Stimulated activated memory B cell treated with anti-CD40 and anti-IgM and Interleukin-4, amounts not matched to agents 10 μg/mL and 1 μg/mL and 100 μg/mL, for 72 hours (primary cell): ENCODE measurements around the gene KCNJ18.
"Not testable (repeated sequence)": the region's sequence is repeated elsewhere in the genome, so short reads cannot be mapped to it uniquely, and the experiment has no call there.

Experiments used
- ATAC-seq: fragments of 150-1000 bp; cut with Tn5 transposase; 2 replicates; pipeline ENCODE4 v1.10.0; 2021
- H3K27ac Mint-ChIP-seq: one replicate; pipeline ENCODE4 v1.8.0; 2022; ENCODE audit warnings: mild to moderate bottlenecking, mixed read lengths
- H3K27me3 Mint-ChIP-seq: one replicate; pipeline ENCODE4 v1.8.0; 2022; ENCODE audit warnings: mixed read lengths
- H3K36me3 Mint-ChIP-seq: one replicate; pipeline ENCODE4 v1.8.0; 2022; ENCODE audit warnings: mixed read lengths
- H3K4me1 Mint-ChIP-seq: one replicate; pipeline ENCODE4 v1.8.0; 2022; ENCODE audit warnings: mixed read lengths
- H3K4me3 Mint-ChIP-seq: one replicate; pipeline ENCODE4 v1.8.0; 2022; ENCODE audit warnings: mild to moderate bottlenecking, moderate library complexity, mixed read lengths
- H3K9me3 Mint-ChIP-seq: one replicate; pipeline ENCODE4 v1.8.0; 2022; ENCODE audit warnings: mixed read lengths

Gene KCNJ18

DNA sequence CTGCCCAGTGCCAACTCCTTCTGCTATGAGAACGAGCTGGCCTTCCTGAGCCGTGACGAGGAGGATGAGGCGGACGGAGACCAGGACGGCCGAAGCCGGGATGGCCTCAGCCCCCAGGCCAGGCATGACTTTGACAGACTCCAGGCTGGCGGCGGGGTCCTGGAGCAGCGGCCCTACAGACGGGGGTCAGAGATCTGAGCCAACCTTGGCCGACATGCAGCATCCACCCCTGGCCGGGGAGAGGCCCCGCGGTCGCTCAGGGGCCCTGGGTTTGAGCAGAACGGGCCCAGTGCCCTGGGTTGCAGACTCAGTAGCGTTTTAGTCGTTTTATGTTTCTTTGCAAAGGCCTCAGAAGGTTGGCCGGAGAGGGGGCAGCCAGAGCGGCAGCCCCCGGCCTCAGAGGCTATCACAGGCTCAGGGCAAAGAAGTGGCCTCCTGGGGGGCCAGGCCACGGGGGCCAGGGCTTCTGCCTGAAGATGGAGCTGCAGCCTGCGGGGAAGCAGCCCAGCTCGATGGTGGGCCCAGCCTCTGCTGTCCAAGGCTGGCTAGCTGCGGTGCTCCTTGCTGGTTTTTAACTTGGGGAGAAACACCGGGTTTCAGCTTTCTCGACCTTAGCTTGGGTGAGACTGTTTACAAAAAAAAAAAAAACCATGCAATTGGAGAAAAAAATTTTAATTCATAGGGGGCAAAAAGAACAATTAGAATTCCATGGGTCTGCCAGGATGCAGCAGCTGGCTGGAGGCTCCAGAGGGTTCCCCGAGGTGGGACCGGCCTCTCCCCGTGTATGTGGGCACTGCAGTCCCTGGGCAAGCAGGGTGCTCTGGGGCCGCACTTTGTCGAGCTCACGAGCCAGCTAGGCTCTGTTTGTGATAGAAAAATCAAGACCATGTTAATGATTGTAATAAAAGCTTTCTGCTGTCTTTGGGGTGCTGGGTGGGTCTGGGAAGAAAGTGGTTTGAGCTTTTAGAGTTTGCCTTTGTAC, 11.9 kb downstream of the KCNJ18 start:
- ATAC-seq, H3K4me1 Mint-ChIP-seq, H3K9me3 Mint-ChIP-seq, H3K27ac Mint-ChIP-seq, H3K36me3 Mint-ChIP-seq, H3K4me3 Mint-ChIP-seq, H3K27me3 Mint-ChIP-seq: not testable (repeated sequence)

DNA sequence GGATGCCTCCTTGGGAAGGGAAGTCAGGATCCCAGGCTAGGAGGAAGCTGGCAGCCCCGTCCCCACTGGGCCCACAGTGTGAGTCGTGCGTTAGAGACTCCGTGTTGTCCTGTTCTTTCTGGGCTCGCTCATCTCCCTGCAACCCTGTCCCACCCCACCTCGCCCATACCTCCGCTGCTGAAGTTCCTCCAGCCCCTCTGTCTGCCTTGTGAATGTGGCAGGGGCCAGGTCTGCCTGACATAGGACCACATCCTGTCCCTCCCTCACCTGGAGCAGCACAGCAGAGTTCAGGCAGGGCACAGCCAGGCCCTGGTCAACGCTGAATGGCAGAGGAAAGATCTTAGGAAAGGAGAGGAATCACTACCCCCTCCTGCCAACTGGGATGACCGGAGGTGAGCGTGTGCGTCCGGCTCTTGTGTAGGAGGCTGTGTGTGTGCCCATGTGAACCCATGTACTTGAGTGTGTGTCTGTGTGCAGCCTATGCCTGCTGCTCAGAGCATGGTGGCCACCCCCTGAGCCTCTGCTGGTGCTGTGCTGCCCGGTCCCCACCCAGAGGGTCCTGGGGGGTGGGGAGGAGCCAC, 12.8 kb downstream of the KCNJ18 start:
- no peaks in the 10 kb centered on the region for H3K9me3 Mint-ChIP-seq
- H3K4me3 Mint-ChIP-seq: no peak overlapping the region
- no peaks in the 10 kb centered on the region for H3K36me3 Mint-ChIP-seq
- no peaks in the 10 kb centered on the region for H3K4me1 Mint-ChIP-seq
- no peak for ATAC-seq
- no peak overlapping the region for H3K27ac Mint-ChIP-seq
- peaks cover 9% of the 10 kb centered on the region for H3K27me3 Mint-ChIP-seq

DNA sequence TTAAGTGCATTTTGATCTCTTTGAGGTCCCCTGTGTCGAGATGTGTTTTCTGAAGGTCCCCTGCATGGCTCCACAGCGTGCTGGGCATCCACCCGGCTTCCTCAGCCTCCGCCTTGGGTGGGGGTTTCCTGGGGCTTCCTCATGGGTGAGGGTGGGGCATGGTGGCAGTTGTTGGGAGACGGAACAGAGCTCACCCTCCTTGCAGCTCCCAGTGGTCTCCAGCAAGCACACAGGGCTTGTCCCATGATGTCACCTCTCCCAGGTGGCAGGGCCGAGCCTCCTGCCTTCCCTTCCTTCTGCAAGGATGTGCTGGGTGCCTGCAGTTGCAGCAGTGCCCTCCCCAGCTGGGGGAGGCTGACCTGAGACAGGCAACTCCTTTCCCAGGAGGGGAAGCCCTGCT, 13.4 kb downstream of the KCNJ18 start:
- H3K27ac Mint-ChIP-seq, H3K4me1 Mint-ChIP-seq, H3K27me3 Mint-ChIP-seq, H3K36me3 Mint-ChIP-seq, H3K9me3 Mint-ChIP-seq, ATAC-seq, H3K4me3 Mint-ChIP-seq: not testable (repeated sequence)

DNA sequence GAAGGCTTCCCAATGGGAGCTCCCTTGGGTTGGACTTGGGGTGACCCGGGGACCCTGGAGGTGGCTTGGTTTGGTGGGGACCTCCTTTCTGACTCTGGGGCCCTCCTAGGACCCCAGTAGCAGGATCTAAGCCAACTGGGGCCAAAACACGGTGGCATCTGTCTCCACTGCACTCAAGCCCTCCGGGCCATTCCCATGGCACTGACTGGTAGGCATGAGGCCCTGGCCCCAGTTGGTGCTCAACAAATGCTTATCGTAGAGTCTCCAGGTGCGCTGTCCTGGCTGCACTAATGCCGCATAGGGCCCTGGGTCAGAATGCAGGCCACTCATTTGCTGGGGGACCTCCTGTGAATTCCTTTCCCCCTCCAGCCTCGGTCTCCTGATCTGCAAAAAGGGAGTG, 14.2 kb downstream of the KCNJ18 start:
- H3K27ac Mint-ChIP-seq, H3K27me3 Mint-ChIP-seq: not testable (repeated sequence)

DNA sequence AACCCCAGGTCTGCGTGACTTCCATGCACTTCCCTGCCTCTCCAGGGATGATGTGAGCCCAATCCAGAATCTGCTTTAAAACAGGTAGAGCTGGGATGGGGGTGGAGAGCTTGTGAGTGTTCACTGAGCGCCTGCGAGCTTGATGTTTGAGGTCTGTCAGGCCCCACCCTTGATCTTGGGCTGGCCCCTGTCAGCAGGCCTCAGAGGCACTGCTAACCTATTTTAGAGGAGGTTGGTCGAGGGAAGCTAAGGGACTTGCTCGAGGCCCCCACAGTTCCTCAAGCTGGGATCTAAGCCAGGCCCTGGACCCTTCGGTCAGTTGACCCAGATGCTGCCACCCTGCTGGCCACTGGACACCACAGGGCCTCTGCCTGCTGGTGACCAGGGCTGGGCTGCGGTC, 14.8 kb downstream of the KCNJ18 start:
- H3K36me3 Mint-ChIP-seq, H3K4me1 Mint-ChIP-seq, H3K9me3 Mint-ChIP-seq, ATAC-seq, H3K27ac Mint-ChIP-seq, H3K4me3 Mint-ChIP-seq, H3K27me3 Mint-ChIP-seq: not testable (repeated sequence)

More for the DNA sequence above, 14.2 kb downstream of the KCNJ18 start:
- H3K9me3 Mint-ChIP-seq, H3K4me1 Mint-ChIP-seq, H3K36me3 Mint-ChIP-seq, ATAC-seq, H3K4me3 Mint-ChIP-seq: not testable (repeated sequence)

DNA sequence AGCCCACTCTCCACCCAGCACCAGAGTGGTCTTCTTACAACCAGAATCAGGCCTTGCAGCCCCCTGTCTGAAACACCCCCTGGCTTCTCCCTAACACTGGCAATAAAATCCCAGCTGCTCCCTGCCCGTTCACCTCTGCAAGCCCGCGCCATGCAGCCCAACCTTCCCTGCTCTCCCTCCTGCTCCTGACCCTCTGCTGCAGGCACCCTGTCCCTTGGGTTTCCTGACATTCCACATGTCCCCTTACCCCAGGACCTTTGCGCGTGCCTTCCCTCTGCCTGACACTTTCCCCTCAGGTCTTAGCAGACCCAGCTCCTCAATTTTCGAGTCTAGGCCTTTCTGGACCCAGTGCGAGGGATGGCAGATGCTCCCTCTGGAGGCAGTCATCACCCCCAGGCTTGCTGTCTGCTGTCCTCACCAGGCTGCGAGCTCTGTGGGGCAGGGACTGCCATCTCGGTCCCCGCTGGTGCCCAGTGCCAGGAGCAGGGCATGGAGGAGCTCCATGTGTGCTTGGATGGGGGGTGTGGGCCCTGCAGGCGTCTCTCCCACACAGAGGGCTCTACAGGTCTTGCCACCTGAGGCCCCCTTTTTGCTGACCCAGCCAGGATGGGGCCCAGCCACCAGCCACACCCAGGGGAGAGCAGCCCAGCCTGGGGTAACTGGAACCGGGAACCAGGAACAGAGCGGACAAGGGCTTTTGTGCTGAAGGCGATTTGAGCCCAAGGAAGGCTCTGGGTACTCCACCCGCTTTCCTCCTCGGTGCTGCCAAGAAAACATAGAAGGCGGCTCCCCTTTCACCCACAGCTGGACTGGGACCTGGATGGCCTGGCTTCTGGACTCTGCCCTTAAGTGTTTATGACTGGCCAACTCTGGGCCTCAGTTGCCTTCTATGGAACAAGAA, 15.6 kb downstream of the KCNJ18 start:
- H3K4me3 Mint-ChIP-seq, ATAC-seq, H3K27ac Mint-ChIP-seq, H3K9me3 Mint-ChIP-seq, H3K27me3 Mint-ChIP-seq, H3K36me3 Mint-ChIP-seq, H3K4me1 Mint-ChIP-seq: not testable (repeated sequence)

DNA sequence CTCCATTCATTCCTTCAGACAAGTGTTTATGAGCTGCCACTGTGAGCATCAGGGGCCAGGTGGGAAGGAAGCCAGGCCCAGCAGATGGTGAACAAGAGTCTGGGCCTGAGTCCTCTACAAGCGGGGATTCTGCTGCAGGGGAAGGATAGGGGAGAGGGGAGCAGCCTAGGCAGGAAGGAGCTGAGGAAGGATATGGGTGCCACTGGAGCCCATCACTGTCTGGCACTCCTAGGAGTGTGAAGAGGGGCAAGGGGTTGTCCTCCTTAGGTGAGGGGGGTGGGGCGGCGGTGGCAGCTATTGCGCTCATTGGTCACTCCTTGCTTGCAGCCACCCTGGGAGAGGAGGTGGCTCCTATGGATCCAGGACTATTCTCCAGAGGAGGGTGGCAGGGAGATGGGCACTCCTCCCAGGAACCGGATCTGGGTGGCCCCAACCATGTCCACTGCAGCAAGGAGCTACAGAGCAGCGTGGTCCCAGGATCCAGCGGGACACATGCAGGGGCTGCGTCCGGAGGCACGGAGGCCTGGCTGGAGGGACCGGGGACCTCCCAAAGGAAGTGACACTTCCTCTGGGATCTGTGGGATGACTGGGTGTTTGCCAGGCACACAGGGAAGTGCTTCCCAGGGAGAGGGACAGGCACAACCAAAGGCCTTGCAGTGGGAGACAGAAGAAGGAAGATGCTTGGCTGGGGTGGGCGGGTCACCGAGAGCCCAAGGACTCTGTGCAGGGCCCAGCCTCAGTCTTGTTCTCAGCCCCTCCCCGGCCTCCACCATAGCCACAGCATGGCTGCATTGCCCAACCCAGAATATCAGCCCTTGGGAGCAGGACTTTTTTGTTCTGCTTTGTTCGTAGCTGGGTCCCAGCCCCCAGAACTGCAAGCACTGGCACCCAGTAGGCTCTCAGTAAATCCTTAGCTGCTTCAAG, 16.6 kb downstream of the KCNJ18 start:
- not testable (repeated sequence) for H3K27ac Mint-ChIP-seq, H3K36me3 Mint-ChIP-seq, H3K27me3 Mint-ChIP-seq, H3K4me3 Mint-ChIP-seq, H3K4me1 Mint-ChIP-seq, H3K9me3 Mint-ChIP-seq, ATAC-seq

DNA sequence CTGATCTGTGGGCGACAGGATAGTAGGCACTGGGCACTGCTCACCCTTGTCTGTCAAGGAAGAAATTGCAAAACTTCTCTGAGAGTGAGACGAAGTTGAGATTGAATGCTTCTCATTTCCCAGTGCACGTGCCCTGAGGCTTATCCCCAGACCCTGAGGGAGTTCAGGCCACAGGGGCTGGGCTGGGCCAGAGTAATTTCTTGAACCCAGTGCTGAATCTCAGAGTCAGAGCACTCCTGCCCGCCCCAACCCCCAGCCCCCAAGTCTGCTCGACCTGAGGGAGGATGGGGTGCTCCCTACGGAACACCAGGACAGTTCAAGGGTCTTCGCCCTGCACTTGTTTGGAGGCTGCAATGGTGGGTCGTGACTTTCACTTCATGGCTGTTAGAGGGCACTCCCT, 17.7 kb downstream of the KCNJ18 start:
- not testable (repeated sequence) for ATAC-seq, H3K27me3 Mint-ChIP-seq, H3K27ac Mint-ChIP-seq, H3K4me1 Mint-ChIP-seq, H3K4me3 Mint-ChIP-seq, H3K36me3 Mint-ChIP-seq, H3K9me3 Mint-ChIP-seq

DNA sequence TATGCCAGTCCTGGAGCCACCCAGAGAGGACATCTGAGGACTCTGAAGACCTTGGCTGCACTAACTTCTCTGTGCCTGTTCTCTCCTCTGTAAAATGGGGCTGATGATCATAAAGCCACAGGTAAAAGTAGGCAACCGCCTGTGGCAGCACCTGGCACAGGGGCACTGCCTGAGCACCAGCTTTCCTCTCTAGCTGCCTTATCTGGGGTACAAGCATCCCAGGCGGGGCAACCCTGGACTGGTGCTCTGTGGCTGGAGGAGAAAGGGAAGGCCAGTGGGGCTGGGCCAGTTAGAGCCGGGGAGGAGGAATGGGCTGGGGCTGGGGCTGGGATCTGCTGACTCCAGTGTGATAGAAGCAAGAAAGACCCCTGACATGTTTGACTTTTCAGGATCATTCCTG, 18.2 kb downstream of the KCNJ18 start:
- H3K4me3 Mint-ChIP-seq, H3K27ac Mint-ChIP-seq, ATAC-seq: not testable (repeated sequence)

DNA sequence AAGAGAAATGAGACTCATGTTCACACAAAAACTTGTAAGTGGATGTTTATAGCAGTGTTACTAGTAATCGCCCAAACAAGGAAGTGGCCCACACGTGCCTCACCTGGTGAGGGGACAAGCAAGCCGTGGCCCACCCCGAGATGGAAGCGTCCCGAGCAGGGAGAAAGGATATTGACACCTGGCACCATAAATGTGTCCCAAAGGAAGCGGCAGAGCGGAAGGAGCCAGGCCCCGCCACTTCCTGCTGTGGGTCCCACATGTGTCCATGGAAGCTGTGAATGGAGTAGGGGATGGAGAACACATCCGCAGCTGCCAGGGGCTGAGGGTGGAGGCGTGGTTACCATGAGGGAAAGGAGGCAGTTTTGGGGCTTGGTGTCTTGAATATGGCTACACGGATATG, 18.9 kb downstream of the KCNJ18 start:
- no peaks in the 10 kb centered on the region for H3K36me3 Mint-ChIP-seq

More for the DNA sequence above, 18.2 kb downstream of the KCNJ18 start:
- not testable (repeated sequence) for H3K4me1 Mint-ChIP-seq, H3K27me3 Mint-ChIP-seq, H3K9me3 Mint-ChIP-seq, H3K36me3 Mint-ChIP-seq

DNA sequence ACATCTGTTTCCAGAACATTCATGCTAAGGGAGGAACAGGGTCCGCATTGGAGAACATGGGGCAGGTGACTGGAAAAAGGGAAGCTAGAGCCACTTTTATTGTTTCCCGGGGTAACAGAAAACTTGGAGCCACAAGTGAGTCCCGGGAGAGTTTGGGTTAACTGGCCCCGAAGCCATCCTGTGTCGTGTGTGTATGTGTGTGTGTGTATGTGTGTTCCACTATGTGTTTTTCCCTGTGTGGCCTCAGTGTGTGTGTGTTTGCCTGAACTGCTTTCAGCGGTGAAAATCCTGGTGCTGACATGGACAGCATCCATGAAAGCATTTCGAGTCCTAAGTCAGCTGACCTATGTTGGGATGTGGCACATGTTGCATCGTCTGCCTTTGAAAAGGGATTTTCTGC, 20.7 kb downstream of the KCNJ18 start:
- not testable (repeated sequence) for H3K27me3 Mint-ChIP-seq, H3K36me3 Mint-ChIP-seq, H3K4me3 Mint-ChIP-seq, H3K27ac Mint-ChIP-seq, ATAC-seq, H3K9me3 Mint-ChIP-seq, H3K4me1 Mint-ChIP-seq

More for the DNA sequence above, 18.9 kb downstream of the KCNJ18 start:
- H3K4me3 Mint-ChIP-seq: no peak overlapping the region
- no peak overlapping the region for H3K27ac Mint-ChIP-seq
- no peaks in the 10 kb centered on the region for H3K4me1 Mint-ChIP-seq
- ATAC-seq: no peak
- H3K27me3 Mint-ChIP-seq: peaks cover 9% of the 10 kb centered on the region
- H3K9me3 Mint-ChIP-seq: no peaks in the 10 kb centered on the region

DNA sequence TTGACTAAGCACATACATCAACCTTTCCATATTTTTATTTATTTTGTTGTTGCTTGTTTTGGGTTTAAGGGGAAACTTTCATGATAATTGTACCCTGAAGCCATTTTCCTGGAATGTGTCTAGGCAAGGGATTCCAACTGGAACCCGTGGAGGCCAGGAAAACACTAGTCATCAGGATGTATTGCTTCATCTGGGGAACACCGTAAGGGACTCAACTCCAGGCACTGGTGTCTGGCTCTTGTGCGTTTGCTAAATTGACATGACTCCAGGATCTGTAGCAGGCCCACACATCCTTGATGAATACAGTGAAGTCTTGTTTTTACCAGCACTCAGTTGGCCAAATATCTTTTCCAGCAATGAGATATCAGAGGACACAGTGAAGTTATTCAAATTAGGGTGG, 21.3 kb downstream of the KCNJ18 start:
- not testable (repeated sequence) for H3K9me3 Mint-ChIP-seq, ATAC-seq, H3K4me3 Mint-ChIP-seq, H3K4me1 Mint-ChIP-seq, H3K36me3 Mint-ChIP-seq, H3K27me3 Mint-ChIP-seq, H3K27ac Mint-ChIP-seq

DNA sequence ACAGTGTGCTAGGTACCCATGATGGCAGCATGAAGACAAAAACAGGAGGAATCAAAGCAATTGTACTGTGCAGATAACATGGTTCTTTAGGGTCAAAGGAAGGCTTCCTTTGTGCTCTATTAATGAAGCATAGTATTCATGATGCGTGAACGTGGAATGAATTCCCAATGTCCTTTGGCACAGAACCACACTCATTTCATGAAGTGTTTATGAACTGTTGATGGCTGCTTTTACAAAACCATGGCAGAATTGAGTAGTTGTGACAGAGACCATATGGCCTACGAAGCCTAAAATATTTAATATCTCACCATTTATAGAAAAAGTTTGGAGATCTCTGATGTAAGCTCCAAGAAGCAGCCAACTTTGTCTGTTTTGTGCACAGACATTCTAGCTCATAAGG, 22.4 kb downstream of the KCNJ18 start:
- not testable (repeated sequence) for ATAC-seq, H3K4me1 Mint-ChIP-seq, H3K27ac Mint-ChIP-seq

DNA sequence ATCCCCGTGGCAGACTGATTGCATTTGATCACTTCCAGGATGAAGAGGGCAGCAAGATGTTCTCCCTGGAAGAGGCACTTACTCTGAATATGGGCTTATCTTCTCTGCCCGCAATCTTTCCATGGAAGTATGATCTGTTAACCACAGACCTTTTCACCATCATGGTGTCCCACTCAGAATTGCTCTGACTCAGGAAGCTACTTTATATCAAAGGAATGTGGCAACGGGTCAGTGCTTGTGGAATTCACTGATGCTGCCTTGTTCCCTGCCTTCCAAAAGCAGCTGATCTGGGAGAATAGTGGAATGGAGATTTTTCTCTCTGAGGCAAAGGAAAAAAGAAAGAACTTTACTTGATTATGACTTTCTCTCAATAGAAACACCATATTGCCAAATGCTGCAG, 23.6 kb downstream of the KCNJ18 start:
- peaks cover 14% of the 10 kb centered on the region for H3K27me3 Mint-ChIP-seq
- not testable (repeated sequence) for H3K36me3 Mint-ChIP-seq, H3K4me3 Mint-ChIP-seq, H3K4me1 Mint-ChIP-seq, H3K27ac Mint-ChIP-seq, ATAC-seq, H3K9me3 Mint-ChIP-seq

More for the DNA sequence above, 22.4 kb downstream of the KCNJ18 start:
- not testable (repeated sequence) for H3K4me3 Mint-ChIP-seq, H3K36me3 Mint-ChIP-seq, H3K27me3 Mint-ChIP-seq, H3K9me3 Mint-ChIP-seq

DNA sequence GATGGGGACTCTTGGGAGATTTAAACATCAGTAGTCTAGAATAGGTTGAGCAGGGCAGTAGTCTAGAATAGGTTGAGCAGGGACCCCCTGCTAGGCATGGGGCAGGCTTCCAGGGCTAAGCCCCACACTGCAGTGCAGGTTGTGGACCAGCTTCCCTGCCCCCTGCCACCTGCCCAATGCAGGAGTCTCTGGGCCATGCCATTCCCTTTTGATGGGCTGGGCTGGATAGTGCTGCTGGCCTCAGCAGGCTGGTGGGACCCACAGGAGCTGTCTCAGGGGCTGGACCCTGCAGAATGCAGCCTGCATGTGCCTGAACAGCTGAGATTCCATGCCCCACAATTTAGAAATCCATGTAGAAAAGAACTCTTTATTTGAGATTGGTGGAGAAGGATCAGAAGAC, 26.6 kb downstream of the KCNJ18 start:
- H3K9me3 Mint-ChIP-seq, H3K4me1 Mint-ChIP-seq, H3K4me3 Mint-ChIP-seq, H3K27ac Mint-ChIP-seq, H3K36me3 Mint-ChIP-seq, ATAC-seq: not testable (repeated sequence)
- H3K27me3 Mint-ChIP-seq: peaks cover 14% of the 10 kb centered on the region
